Activated CD8-positive, alpha-beta T cell treated with anti-CD3 and anti-CD28 coated beads for 36 hours (primary cell): ENCODE data around the gene CLTC. TPM values are rescaled to one million over a fixed set of nuclear protein-coding genes. Genes with fewer than 3 reads are reported as not detected.

Experiments used
- ATAC-seq: fragments of 200-7000 bp; cut with Tn5 transposase; one replicate; pipeline ENCODE4 v1.10.0; 2021; ENCODE audit warnings: mild to moderate bottlenecking, moderate library complexity
- CTCF ChIA-PET: fragments of 350-600 bp; sonication (Branson Sonifier 250); formaldehyde crosslinking; loops from one replicate; lab custom pipeline; 2021; ENCODE audit warnings: antibody characterized with exemption; lab: Charles Lee
- POLR2A ChIA-PET: fragments of 350-600 bp; sonication (Branson Sonifier 250); formaldehyde crosslinking; loops from one replicate; lab custom pipeline; 2021; ENCODE audit warnings: antibody characterized with exemption; lab: Charles Lee
- DNase-seq: peaks from one replicate; pipeline ENCODE4 v3.0.0-alpha.2; 2020
- H3K27ac Mint-ChIP-seq: one replicate; pipeline ENCODE4 v1.8.0; 2021; ENCODE audit warnings: mild to moderate bottlenecking, mixed read lengths
- H3K27me3 Mint-ChIP-seq: one replicate; pipeline ENCODE4 v1.8.0; 2021; ENCODE audit warnings: mixed read lengths
- H3K36me3 Mint-ChIP-seq: one replicate; pipeline ENCODE4 v1.8.0; 2021; ENCODE audit warnings: low read depth, mixed read lengths
- H3K4me1 Mint-ChIP-seq: one replicate; pipeline ENCODE4 v1.8.0; 2021; ENCODE audit warnings: low read depth, mixed read lengths
- H3K4me3 Mint-ChIP-seq: one replicate; pipeline ENCODE4 v1.8.0; 2021; ENCODE audit warnings: mild to moderate bottlenecking, moderate library complexity, mixed read lengths
- H3K9me3 Mint-ChIP-seq: one replicate; pipeline ENCODE4 v1.8.0; 2021; ENCODE audit warnings: mixed read lengths
- intact Hi-C: fragments of 100-400 bp; cut with micrococcal nuclease; formaldehyde crosslinking; loops from one replicate; pipeline ENCODE4 v1.10.0; 2022
- total RNA-seq, 2 experiments: library from RNA; stranded (reverse); gene quantifications; one replicate each; pipeline ENCODE4 v1.2.3, GENCODE V29; 2021
- TF ChIP-seq, protein P1 (sequence below): fragments of 200-600 bp; IDR thresholded peaks from one replicate; pipeline ENCODE4 v1.8.0; 2022; ENCODE audit warnings: antibody characterized with exemption, mild to moderate bottlenecking

Gene CLTC
- total RNA-seq, 2 experiments from 2014 or later: 137 to 142 TPM

- TF ChIP-seq, protein P1, sequence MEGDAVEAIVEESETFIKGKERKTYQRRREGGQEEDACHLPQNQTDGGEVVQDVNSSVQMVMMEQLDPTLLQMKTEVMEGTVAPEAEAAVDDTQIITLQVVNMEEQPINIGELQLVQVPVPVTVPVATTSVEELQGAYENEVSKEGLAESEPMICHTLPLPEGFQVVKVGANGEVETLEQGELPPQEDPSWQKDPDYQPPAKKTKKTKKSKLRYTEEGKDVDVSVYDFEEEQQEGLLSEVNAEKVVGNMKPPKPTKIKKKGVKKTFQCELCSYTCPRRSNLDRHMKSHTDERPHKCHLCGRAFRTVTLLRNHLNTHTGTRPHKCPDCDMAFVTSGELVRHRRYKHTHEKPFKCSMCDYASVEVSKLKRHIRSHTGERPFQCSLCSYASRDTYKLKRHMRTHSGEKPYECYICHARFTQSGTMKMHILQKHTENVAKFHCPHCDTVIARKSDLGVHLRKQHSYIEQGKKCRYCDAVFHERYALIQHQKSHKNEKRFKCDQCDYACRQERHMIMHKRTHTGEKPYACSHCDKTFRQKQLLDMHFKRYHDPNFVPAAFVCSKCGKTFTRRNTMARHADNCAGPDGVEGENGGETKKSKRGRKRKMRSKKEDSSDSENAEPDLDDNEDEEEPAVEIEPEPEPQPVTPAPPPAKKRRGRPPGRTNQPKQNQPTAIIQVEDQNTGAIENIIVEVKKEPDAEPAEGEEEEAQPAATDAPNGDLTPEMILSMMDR: no peak
- H3K36me3 Mint-ChIP-seq: no peaks in the 10 kb centered on the region
- intact Hi-C loops: no loop called here
- H3K27me3 Mint-ChIP-seq: no peaks in the 10 kb centered on the region
- no peak overlapping the region for H3K27ac Mint-ChIP-seq
- H3K9me3 Mint-ChIP-seq: no peaks in the 10 kb centered on the region
- CTCF ChIA-PET: interaction anchor here (0.7 to 0.9 kb wide), 2 partner anchors 18 to 309 kb away, joined by 3 read pairs; no protein-coding TSS in a partner anchor
- no peak for DNase-seq
- H3K4me3 Mint-ChIP-seq: no peak overlapping the region
- POLR2A ChIA-PET: no interaction called here
- ATAC-seq: no peak
- peaks cover 16% of the 10 kb centered on the region for H3K4me1 Mint-ChIP-seq
These were observed 108.3 kb downstream of the CLTC start for GRCh38 chr17:59727817-59728533.

DNA sequence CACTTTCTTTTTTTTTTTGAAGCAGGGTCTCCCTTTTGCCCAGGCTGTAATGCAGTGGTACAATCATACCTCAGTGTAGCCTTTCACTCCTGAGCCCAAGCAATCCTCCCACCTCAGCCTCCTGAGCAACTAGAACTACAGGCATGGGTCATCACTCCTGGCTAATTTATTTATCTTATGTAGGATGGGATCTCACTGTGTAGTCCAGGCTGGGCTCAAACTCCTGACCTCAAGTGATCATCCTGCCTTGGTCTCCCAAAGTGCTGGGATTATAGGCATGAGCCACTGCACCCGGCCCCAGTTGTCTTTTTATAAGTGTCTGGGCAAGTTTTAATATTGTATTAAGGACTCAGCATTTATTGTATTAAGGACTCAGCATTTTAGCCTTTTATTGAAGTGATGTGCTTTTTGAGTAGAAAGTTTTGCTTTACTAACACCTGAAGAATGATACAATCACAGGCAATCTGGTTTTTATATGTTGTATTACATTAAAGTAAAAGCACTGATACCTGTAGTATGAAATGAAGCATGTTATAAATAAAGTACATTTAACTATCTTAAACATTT is 110.7 kb downstream of the CLTC start:
- no peak overlapping the region for H3K4me3 Mint-ChIP-seq
- TF ChIP-seq, protein P1: no peak
- ATAC-seq: no peak
- ChIA-PET CTCF (no interaction called here), POLR2A (no interaction called here)
- H3K27ac Mint-ChIP-seq: no peak overlapping the region
- H3K9me3 Mint-ChIP-seq: no peaks in the 10 kb centered on the region
- intact Hi-C loops: loop anchor here (10.0 kb wide), 1 partner anchor 324 kb away; no protein-coding TSS in a partner anchor
- DNase-seq: no peak
- peaks cover 2% of the 10 kb centered on the region for H3K36me3 Mint-ChIP-seq
- H3K4me1 Mint-ChIP-seq: peaks cover 13% of the 10 kb centered on the region
- no peaks in the 10 kb centered on the region for H3K27me3 Mint-ChIP-seq

DNA sequence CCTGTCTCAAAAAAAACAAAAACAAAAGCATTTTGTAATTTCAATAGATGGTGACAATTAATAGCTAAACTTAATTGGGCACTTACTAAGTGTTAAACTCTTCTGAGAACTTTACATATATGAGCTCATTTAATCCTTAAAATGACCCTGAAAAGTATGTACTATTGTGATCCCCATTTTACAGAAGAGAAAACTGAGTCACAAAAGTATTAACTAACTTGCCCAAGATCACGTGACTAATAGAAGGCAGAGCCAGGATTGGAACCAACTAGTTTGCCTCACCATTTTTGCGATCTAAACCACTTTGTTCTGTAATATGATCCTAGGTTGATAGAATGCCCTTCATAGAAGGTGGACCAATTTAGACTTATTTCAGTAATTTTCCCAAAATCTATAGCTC is 114.0 kb downstream of the CLTC start:
- CTCF ChIA-PET: interaction anchor here (1.1 to 1.6 kb wide), 4 partner anchors 13 to 307 kb away, joined by 3 to 4 read pairs (median 4); no protein-coding TSS in a partner anchor
- POLR2A ChIA-PET: no interaction called here
- H3K36me3 Mint-ChIP-seq: peaks cover 6% of the 10 kb centered on the region

DNA sequence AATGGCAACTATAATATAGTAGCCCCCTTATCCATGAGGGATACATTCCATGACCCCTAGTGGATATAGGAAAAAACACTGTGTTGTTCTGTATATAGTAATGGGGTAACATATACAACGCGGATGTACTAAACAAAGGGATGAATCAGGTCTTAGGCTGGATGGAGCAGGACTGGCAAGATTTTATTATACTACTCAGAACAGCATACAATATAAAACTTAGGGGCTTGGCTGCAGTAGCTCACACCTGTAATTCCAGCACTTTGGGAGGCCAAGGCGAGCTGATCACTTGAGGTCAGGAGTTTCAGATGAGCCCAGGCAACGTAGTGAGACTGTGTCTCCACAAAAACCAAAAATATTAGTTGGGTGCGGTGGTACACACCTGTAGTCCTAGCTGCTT is 114.5 kb downstream of the CLTC start:
- H3K4me3 Mint-ChIP-seq: no peak overlapping the region
- DNase-seq (no peak), ATAC-seq (no peak)
- H3K36me3 Mint-ChIP-seq: peaks cover 6% of the 10 kb centered on the region
- no peaks in the 10 kb centered on the region for H3K9me3 Mint-ChIP-seq
- intact Hi-C loops: loop anchor here (10.0 kb wide), 1 partner anchor 321 kb away; no protein-coding TSS in a partner anchor
- ChIA-PET CTCF (interaction anchor here (1.1 to 1.6 kb wide), 4 partner anchors 12 to 307 kb away, joined by 3 to 4 read pairs (median 4); no protein-coding TSS in a partner anchor), POLR2A (no interaction called here)
- H3K4me1 Mint-ChIP-seq: peaks cover 10% of the 10 kb centered on the region
- no peak overlapping the region for H3K27ac Mint-ChIP-seq
- H3K27me3 Mint-ChIP-seq: no peaks in the 10 kb centered on the region
- TF ChIP-seq, protein P1: no peak

More for the DNA sequence above, 114.0 kb downstream of the CLTC start:
- Mint-ChIP-seq H3K9me3 (no peaks in the 10 kb centered on the region), H3K27ac (no peak overlapping the region), H3K27me3 (no peaks in the 10 kb centered on the region), H3K4me1 (peaks cover 12% of the 10 kb centered on the region), H3K4me3 (no peak overlapping the region)
- ATAC-seq: no peak
- intact Hi-C loops: loop anchor here (10.0 kb wide), 1 partner anchor 321 kb away; no protein-coding TSS in a partner anchor
- no peak for DNase-seq
- TF ChIP-seq, protein P1: no peak

DNA sequence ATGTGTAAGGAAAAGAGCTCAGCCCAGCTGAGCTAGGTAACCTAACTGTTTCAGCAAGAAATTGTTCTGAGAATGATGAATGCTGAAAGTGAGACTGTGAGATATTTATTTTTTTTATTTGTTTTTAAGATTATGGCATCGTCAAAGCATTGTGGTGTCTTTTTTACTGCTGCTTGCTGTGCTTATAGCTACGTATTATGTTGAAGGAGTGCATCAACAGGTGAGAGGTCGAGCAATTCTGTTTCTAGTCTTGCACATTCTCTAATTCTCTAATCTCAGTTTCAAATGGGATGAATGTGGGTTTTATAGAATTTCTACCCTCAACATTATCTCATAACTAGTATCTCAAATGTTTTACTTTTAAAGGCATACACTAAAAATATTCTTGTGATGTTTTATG is 117.6 kb downstream of the CLTC start:
- DNase-seq (no peak), ATAC-seq (no peak)
- H3K9me3 Mint-ChIP-seq: no peaks in the 10 kb centered on the region
- intact Hi-C loops: loop anchor here (10.0 kb wide), 1 partner anchor 317 kb away; no protein-coding TSS in a partner anchor
- ChIA-PET POLR2A (interaction anchor here (0.5 kb wide), 1 partner anchor 127 kb away, joined by 3 read pairs; no protein-coding TSS in a partner anchor), CTCF (interaction anchor here (0.9 to 1.5 kb wide), 2 partner anchors 122 to 526 kb away, joined by 3 to 5 read pairs; no protein-coding TSS in a partner anchor)
- no peak overlapping the region for H3K27ac Mint-ChIP-seq
- no peaks in the 10 kb centered on the region for H3K27me3 Mint-ChIP-seq
- no peak overlapping the region for H3K4me3 Mint-ChIP-seq
- TF ChIP-seq, protein P1: no peak
- peaks cover 11% of the 10 kb centered on the region for H3K36me3 Mint-ChIP-seq
- H3K4me1 Mint-ChIP-seq: no peaks in the 10 kb centered on the region
